Measurements from ENCODE around the gene CEP63.

DNA sequence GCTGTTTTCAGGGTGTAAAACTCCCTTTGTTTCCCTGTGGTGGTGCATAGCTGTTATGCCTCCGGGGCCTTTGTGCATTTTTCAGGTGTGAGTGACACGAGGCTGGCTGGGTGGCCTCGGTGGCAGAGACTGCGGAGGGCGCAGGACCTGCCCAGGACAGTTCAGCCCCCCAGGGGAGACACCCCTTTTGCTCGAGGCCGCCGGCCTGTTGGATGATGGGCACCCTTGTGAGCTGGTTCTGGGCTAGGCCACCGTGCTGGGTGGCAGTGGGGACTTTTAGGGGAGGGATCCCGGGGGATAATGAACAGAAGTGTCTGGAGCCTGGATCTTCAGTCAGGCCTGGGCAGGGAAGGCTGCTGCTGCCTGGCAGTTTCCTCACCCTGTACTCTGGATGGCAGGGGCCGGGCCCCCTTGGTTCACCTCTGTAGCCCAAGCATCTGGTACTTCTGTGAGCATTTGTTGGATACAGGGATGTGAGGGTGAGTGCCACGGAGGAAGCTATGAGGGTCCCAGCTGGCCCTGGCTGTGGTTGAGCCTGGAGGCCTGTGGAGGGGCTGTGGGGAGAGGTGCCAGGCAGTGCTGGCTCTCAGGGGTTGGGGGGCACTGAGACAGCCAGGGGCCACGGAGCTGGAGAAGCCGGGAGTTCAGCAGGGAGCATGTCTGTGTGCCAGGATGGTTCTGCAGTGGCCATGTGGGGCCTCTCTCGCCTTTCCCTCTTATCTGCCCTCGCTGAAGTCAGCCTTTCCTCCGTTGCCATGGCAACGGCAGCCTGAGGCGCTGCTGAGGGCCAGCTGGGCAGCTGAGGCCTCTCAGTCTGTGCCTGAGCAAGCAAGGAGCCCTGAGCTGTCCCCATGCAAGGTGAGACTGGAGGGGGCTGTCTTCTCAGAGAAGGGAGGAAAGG lies 115.9 kb downstream of the CEP63 start:
- no peak for TF ChIP-seq POLR2A (IDR thresholded peaks at IDR 0.05; ENCODE audit: extremely low read depth, insufficient read length)
- no peak for TF ChIP-seq CTCF (IDR thresholded peaks at IDR 0.05; ENCODE audit: low read depth, low read length)
- no peak for TF ChIP-seq MYC (IDR thresholded peaks at IDR 0.05; ENCODE audit: low read depth, low read length)
- TF ChIP-seq, protein P1, sequence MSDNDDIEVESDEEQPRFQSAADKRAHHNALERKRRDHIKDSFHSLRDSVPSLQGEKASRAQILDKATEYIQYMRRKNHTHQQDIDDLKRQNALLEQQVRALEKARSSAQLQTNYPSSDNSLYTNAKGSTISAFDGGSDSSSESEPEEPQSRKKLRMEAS (IDR thresholded peaks at IDR 0.05; ENCODE audit: low read depth, low read length): no peak

Measured in NB4 (cell line).